ENCODE results near the gene ADM5. TPM values are rescaled to one million over a fixed set of nuclear protein-coding genes. Genes with fewer than 3 reads are reported as not detected.

The ADM5 gene
- total and polyA plus RNA-seq, 10 of the 15 experiments (the other 5 are each of a cell fraction or from before 2014, with no cell fraction given) = 0.05 to 6.0 (median 1.2) TPM; not detected in 1

DNA sequence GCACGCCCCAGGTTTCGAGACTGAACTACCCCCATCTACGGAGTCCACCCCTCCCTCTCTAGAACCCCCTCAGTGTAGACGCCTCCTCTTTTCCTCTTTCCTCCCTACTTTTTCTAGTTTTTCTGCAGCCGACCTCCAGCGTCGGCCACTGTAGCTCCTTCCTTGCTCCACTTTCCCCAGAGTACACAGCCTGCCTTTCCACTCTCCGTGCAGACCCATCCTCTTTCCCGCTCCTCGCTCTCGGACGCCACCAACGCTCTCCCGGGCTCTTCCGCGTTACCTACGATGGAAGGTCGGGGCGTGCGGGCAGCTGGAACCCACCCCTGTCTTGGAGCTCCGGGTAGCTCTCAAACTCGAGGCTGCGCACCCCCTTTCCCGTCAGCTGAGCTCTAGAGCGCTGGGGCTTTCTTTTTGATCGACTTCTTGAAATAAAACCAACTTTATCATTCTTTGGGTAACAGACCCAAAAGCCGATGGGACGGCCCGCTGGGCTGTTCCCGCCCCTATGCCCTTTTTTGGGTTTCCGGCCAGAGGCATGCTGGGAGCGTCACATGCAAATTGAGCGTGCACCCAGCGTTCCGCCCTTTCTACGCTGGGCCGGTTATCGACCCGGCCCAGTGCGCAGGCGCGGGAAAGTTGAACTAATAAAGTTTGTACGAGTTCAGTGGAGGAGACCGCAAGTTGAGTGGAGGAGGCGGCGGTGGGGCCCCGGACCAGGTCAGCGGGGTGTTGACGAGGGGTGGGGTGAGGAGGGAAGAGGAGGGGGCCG lies 23.9 kb upstream of the ADM5 start, which contains the start of the genes BCL2L12 and IRF3 (continued):
- TF ChIP-seq, protein P1, sequence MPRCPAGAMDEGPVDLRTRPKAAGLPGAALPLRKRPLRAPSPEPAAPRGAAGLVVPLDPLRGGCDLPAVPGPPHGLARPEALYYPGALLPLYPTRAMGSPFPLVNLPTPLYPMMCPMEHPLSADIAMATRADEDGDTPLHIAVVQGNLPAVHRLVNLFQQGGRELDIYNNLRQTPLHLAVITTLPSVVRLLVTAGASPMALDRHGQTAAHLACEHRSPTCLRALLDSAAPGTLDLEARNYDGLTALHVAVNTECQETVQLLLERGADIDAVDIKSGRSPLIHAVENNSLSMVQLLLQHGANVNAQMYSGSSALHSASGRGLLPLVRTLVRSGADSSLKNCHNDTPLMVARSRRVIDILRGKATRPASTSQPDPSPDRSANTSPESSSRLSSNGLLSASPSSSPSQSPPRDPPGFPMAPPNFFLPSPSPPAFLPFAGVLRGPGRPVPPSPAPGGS (IDR thresholded peaks at IDR 0.05; ENCODE audit: borderline replicate concordance, insufficient read depth, low read depth, low read length, poor library complexity, severe bottlenecking) = no peak
- TF ChIP-seq, protein P2, sequence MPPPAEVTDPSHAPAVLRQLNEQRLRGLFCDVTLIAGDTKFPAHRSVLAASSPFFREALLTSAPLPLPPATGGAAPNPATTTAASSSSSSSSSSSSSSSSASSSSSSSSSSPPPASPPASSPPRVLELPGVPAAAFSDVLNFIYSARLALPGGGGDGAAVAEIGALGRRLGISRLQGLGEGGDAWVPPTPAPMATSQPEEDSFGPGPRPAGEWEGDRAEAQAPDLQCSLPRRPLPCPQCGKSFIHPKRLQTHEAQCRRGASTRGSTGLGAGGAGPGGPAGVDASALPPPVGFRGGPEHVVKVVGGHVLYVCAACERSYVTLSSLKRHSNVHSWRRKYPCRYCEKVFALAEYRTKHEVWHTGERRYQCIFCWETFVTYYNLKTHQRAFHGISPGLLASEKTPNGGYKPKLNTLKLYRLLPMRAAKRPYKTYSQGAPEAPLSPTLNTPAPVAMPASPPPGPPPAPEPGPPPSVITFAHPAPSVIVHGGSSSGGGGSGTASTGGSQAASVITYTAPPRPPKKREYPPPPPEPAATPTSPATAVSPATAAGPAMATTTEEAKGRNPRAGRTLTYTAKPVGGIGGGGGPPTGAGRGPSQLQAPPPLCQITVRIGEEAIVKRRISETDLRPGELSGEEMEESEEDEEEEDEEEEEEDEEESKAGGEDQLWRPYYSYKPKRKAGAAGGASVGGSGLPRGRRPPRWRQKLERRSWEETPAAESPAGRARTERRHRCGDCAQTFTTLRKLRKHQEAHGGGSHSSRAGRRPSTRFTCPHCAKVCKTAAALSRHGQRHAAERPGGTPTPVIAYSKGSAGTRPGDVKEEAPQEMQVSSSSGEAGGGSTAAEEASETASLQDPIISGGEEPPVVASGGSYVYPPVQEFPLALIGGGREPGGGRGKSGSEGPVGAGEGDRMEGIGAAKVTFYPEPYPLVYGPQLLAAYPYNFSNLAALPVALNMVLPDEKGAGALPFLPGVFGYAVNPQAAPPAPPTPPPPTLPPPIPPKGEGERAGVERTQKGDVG (CRISPR knock-in tag; IDR thresholded peaks at IDR 0.05) = no peak
- TF ChIP-seq PAX5 (IDR thresholded peaks at IDR 0.05; ENCODE audit: borderline replicate concordance, low read depth, low read length) (no peak), SREBF2 (IDR thresholded peaks at IDR 0.05; ENCODE audit: low read length) (no peak), IRF4 (IDR thresholded peaks at IDR 0.05; ENCODE audit: low read depth, low read length) (no peak), ESRRA (IDR thresholded peaks at IDR 0.05; ENCODE audit: low read length) (no peak), TCF7 (IDR thresholded peaks at IDR 0.05; ENCODE audit: borderline replicate concordance) (no peak), NRF1 (conservative IDR thresholded peaks at IDR 0.05; ENCODE audit: low read depth, low read length) (peak; percentile 93), PML (IDR thresholded peaks at IDR 0.05; ENCODE audit: low read length) (no peak), RAD51 (IDR thresholded peaks at IDR 0.05) (no peak), EP300 (IDR thresholded peaks at IDR 0.05; ENCODE audit: borderline replicate concordance in 1 of 2, control insufficient read depth in 1 of 2, low read depth in 2 of 2, low read length in 2 of 2) (no peak), EGR1 (IDR thresholded peaks at IDR 0.05; ENCODE audit: borderline replicate concordance in 1 of 2, low read depth in 2 of 2, low read length in 2 of 2) (peak; percentile 30 to 84; a peak in 2 of 3 replicates), USF1 (IDR thresholded peaks at IDR 0.05; ENCODE audit: borderline replicate concordance, extremely low read length, insufficient read depth, low read depth, low read length) (no peak), ZZZ3 (IDR thresholded peaks at IDR 0.05; ENCODE audit: control insufficient read depth, insufficient read length, low read depth) (no peak), NFIC (IDR thresholded peaks at IDR 0.05; ENCODE audit: low read depth, low read length) (no peak), ZNF24 (IDR thresholded peaks at IDR 0.05) (no peak), BACH1 (IDR thresholded peaks at IDR 0.05; ENCODE audit: borderline replicate concordance) (no peak), HDAC6 (IDR thresholded peaks at IDR 0.05; ENCODE audit: unreplicated experiment) (no peak), HSF1 (IDR thresholded peaks at IDR 0.05; ENCODE audit: low read depth, low read length) (no peak), IKZF1 (conservative IDR thresholded peaks at IDR 0.05) (0 out of 2 replicates have a peak, but pooled peaks have one; percentile 16), SIX5 (IDR thresholded peaks at IDR 0.05; ENCODE audit: low read depth, low read length, severe bottlenecking) (peak; percentile 29)
- TF ChIP-seq, protein P3, sequence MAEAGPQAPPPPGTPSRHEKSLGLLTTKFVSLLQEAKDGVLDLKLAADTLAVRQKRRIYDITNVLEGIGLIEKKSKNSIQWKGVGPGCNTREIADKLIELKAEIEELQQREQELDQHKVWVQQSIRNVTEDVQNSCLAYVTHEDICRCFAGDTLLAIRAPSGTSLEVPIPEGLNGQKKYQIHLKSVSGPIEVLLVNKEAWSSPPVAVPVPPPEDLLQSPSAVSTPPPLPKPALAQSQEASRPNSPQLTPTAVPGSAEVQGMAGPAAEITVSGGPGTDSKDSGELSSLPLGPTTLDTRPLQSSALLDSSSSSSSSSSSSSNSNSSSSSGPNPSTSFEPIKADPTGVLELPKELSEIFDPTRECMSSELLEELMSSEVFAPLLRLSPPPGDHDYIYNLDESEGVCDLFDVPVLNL (IDR thresholded peaks at IDR 0.05; ENCODE audit: low read depth, low read length) = peak; percentile 91
